Mesenchymal stem cell (in vitro differentiated cells and primary cell): ENCODE results near the gene EXOC1.

Source experiments
- DNase-seq: peaks from one replicate; pipeline ENCODE4 v3.0.0-alpha.2; 2013
- H2AFZ ChIP-seq: one replicate; pipeline ENCODE4 v1.6.1; 2013; ENCODE audit warnings: low read depth, mild to moderate bottlenecking, control low read depth, inconsistent platforms, low read length, moderate library complexity
- H2AK5ac ChIP-seq: 2 replicates; pipeline ENCODE4 v1.6.1; 2013; ENCODE audit warnings: low read length, moderate library complexity, mild to moderate bottlenecking, inconsistent platforms; ENCODE audit not compliant: severe bottlenecking
- H2BK120ac ChIP-seq: one replicate; pipeline ENCODE4 v1.6.1; 2013; ENCODE audit warnings: low read depth, mild to moderate bottlenecking, inconsistent platforms, low read length, moderate library complexity
- H2BK12ac ChIP-seq, 2 experiments: one replicate each; pipeline ENCODE4 v1.6.1; 2013; ENCODE audit warnings: inconsistent platforms in 2 of 2, low read length in 2 of 2, mild to moderate bottlenecking in 2 of 2, moderate library complexity in 2 of 2, control low read depth in 1 of 2
- H2BK15ac ChIP-seq: one replicate; pipeline ENCODE4 v1.6.1; 2013; ENCODE audit warnings: mild to moderate bottlenecking, low read depth, inconsistent platforms; ENCODE audit not compliant: poor library complexity, severe bottlenecking
- H2BK5ac ChIP-seq: 2 replicates; pipeline ENCODE4 v1.6.1; 2013; ENCODE audit warnings: low read depth, mild to moderate bottlenecking, low read length, control low read depth, inconsistent platforms; ENCODE audit not compliant: poor library complexity, severe bottlenecking
- H3K14ac ChIP-seq, 2 experiments: one replicate each; pipeline ENCODE4 v1.6.1; 2013; ENCODE audit warnings: inconsistent platforms in 2 of 2, low read length in 2 of 2, control low read depth in 1 of 2, mild to moderate bottlenecking in 1 of 2, moderate library complexity in 1 of 2
- H3K18ac ChIP-seq, 2 experiments: one replicate each; pipeline ENCODE4 v1.6.1; 2013; ENCODE audit warnings: inconsistent platforms in 2 of 2, low read length in 2 of 2, control low read depth in 1 of 2, low read depth in 1 of 2, mild to moderate bottlenecking in 1 of 2
- H3K23ac ChIP-seq, 2 experiments: one replicate each; pipeline ENCODE4 v1.6.1; 2013; ENCODE audit warnings: inconsistent platforms in 2 of 2, low read length in 2 of 2, mild to moderate bottlenecking in 2 of 2, moderate library complexity in 2 of 2, control low read depth in 1 of 2
- H3K27ac ChIP-seq: 2 replicates; pipeline ENCODE4 v1.5.1; 2013; ENCODE audit warnings: mild to moderate bottlenecking, moderate library complexity, low read length, control low read depth, inconsistent platforms; ENCODE audit not compliant: poor library complexity, severe bottlenecking
- H3K27me3 ChIP-seq, 2 experiments: 2 replicates each; pipeline versions ENCODE4 v1.6.1 to v1.7.0; 2013; ENCODE audit warnings: low read length in 2 of 2, mild to moderate bottlenecking in 2 of 2, moderate library complexity in 2 of 2, control low read depth in 1 of 2, inconsistent platforms in 1 of 2; ENCODE audit not compliant: control insufficient read depth in 1 of 2, insufficient read depth in 1 of 2
- H3K36me3 ChIP-seq, 2 experiments: 2 replicates each; pipeline versions ENCODE4 v1.6.1 to v1.7.0; 2013; ENCODE audit warnings: low read length in 2 of 2, control low read depth in 1 of 2, inconsistent platforms in 1 of 2, low read depth in 1 of 2, mild to moderate bottlenecking in 1 of 2; ENCODE audit not compliant: insufficient read depth in 2 of 2, control insufficient read depth in 1 of 2
- H3K4ac ChIP-seq, 2 experiments: one replicate each; pipeline ENCODE4 v1.6.1; 2013; ENCODE audit warnings: inconsistent platforms in 2 of 2, low read length in 2 of 2, mild to moderate bottlenecking in 2 of 2, moderate library complexity in 2 of 2, control low read depth in 1 of 2, low read depth in 1 of 2
- H3K4me1 ChIP-seq: 2 replicates; pipeline ENCODE4 v1.6.1; 2013; ENCODE audit warnings: low read depth, low read length, control low read depth; ENCODE audit not compliant: control insufficient read depth, insufficient read depth
- H3K4me2 ChIP-seq: 2 replicates; pipeline ENCODE4 v1.6.1; 2013; ENCODE audit warnings: low read length, mild to moderate bottlenecking, inconsistent platforms; ENCODE audit not compliant: poor library complexity, severe bottlenecking
- H3K4me3 ChIP-seq, 2 experiments: 2 replicates each; pipeline versions ENCODE4 v1.5.1 to v1.7.0; 2013; ENCODE audit warnings: low read length in 2 of 2, mild to moderate bottlenecking in 2 of 2, control low read depth in 1 of 2, low read depth in 1 of 2; ENCODE audit not compliant: insufficient read depth in 1 of 2
- H3K79me1 ChIP-seq: replicated peaks from 2 replicates; pipeline ENCODE4 v1.6.1; 2013; ENCODE audit warnings: mild to moderate bottlenecking, control low read depth, low read length, inconsistent platforms; ENCODE audit not compliant: poor library complexity, severe bottlenecking
- H3K9ac ChIP-seq: 2 replicates; pipeline ENCODE4 v1.7.0; 2013; ENCODE audit warnings: mild to moderate bottlenecking, low read length, moderate library complexity
- H3K9me3 ChIP-seq: 2 replicates; pipeline ENCODE4 v1.7.0; 2013; ENCODE audit warnings: mild to moderate bottlenecking, low read length; ENCODE audit not compliant: control insufficient read depth
- H4K8ac ChIP-seq: one replicate; pipeline ENCODE4 v1.6.1; 2013; ENCODE audit warnings: inconsistent platforms, mild to moderate bottlenecking, low read length, moderate library complexity
- H4K91ac ChIP-seq: one replicate; pipeline ENCODE4 v1.6.1; 2013; ENCODE audit warnings: mild to moderate bottlenecking, low read length, inconsistent platforms
- WGBS: methylation state at CpG from one replicate; pipeline ENCODE4 v1.1.7; 2013; ENCODE audit warnings: mixed read lengths; 5-methylcytosine and 5-hydroxymethylcytosine counted together

The EXOC1 gene

DNA sequence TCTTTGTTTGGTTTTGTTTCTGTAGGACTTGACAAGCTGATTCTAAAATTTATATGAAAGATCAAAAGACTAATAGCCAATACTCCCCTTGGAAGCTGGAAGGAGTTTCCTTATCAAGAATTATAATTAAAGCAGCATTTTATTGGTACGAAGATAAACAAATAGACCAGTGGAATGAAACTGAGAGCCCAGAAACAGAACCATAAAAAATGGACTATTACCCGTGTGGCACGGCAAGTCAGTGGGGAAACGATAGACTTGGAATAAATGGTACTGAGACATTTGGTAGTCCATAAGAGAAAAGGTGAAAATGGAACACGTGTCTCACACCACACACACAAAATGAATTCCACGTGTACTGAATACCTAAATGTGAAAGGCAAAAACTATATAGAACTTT lies 52.9 kb downstream of the EXOC1 start:
- Histone ChIP-seq H4K91ac (no peak overlapping the region), H3K4me2 (no peak overlapping the region), H3K23ac (no peak overlapping the region), H2AK5ac (no peak overlapping the region), H3K18ac (no peak overlapping the region), H3K4me3 (no peak overlapping the region), H2BK5ac (no peak overlapping the region), H2AFZ (no peak overlapping the region), H4K8ac (no peak overlapping the region), H2BK120ac (no peak overlapping the region), H3K4me1 (no peaks in the 10 kb centered on the region), H3K27ac (no peak overlapping the region), H3K9me3 (no peaks in the 10 kb centered on the region), H3K14ac (no peak overlapping the region), H3K36me3 (peaks cover 3 to 49% of the 10 kb centered on the region in 2 experiments), H3K79me1 (no peaks in the 10 kb centered on the region), H3K9ac (no peak overlapping the region), H2BK12ac (no peak overlapping the region), H3K27me3 (no peaks in the 10 kb centered on the region), H3K4ac (no peak overlapping the region), H2BK15ac (no peak overlapping the region)
- WGBS, result 78% methylated on average over 4 of the region's 6 CpGs
- DNase-seq, result no peak

DNA sequence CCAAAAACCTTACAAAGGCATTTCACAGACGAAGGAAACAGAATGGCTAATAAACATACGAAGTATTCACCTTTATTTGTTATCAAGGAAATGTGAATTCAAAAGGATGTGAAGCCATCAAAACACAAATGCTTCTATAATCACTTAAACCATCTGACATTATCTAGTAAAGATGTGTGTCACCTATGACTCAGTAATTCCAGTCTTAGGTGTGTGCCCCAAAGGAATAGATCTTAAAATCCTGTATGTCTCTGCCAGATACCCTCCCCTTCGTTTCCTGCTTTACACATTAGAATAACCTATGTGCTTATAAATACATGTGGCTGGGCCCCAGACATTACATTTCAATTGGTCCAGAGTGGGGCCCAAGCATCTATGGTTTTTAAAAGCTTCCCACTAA lies 53.5 kb downstream of the EXOC1 start:
- Histone ChIP-seq H2AK5ac (no peak overlapping the region), H3K4me1 (no peaks in the 10 kb centered on the region), H2BK120ac (no peak overlapping the region), H2BK12ac (no peak overlapping the region), H3K4ac (no peak overlapping the region), H3K18ac (no peak overlapping the region), H3K27me3 (no peaks in the 10 kb centered on the region), H4K8ac (no peak overlapping the region), H3K36me3 (peaks cover 3 to 43% of the 10 kb centered on the region in 2 experiments), H3K23ac (no peak overlapping the region), H3K27ac (no peak overlapping the region), H2AFZ (no peak overlapping the region), H2BK15ac (no peak overlapping the region), H3K79me1 (no peaks in the 10 kb centered on the region), H2BK5ac (no peak overlapping the region), H3K4me3 (no peak overlapping the region), H3K9me3 (no peaks in the 10 kb centered on the region), H4K91ac (no peak overlapping the region), H3K4me2 (no peak overlapping the region), H3K14ac (no peak overlapping the region), H3K9ac (no peak overlapping the region)
- 68% methylated on average over 1 of the region's 3 CpGs for WGBS
- DNase-seq, result no peak

DNA sequence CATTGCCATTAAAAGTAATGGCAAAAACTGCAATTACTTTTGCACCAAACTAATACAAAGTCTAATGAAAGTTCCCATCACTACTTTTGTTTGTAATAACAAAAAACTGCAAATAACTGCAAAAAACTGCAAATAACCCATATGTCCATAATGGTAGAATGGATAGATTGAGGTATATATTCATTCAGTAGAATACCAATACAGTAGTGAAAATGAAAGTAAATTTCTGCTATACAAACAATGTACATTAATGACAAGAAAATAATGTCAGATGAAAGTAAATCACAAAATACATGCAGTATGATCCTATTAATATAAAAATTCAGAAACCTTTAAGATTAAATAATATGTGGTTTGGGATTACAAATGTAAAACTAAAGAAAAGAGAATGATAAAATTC lies 54.0 kb downstream of the EXOC1 start:
- H3K79me1 ChIP-seq, result no peaks in the 10 kb centered on the region

DNA sequence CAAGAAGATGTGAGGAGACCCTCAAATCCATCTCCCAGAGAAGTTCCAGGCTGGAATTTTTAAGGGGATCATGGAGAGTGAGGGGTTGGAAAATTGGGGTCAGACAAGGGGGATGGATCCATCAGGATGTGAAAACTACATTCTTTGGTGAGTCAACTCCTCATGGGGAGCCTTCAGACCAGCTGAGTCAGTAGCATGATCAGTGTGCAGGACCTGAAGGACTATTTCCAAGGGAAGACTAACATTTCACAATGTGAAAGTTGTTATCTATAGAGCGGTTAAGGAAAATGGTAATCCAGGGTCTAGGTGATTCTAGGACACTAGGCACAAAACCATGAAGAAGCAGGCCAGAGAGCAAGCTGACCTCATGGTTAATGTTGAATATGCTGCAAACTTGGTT lies 56.7 kb downstream of the EXOC1 start:
- H4K8ac ChIP-seq, result no peak overlapping the region
- no peak overlapping the region for H3K27ac ChIP-seq
- no peaks in the 10 kb centered on the region for H3K4me1 ChIP-seq
- H2AFZ ChIP-seq, result no peak overlapping the region
- peak; percentile 47 for DNase-seq
- H3K4me2 ChIP-seq, result no peak overlapping the region
- H4K91ac ChIP-seq, result no peak overlapping the region
- peaks cover 3 to 14% of the 10 kb centered on the region in 2 experiments for H3K36me3 ChIP-seq
- H2AK5ac ChIP-seq, result no peak overlapping the region
- H3K4me3 ChIP-seq, result no peak overlapping the region
- H3K23ac ChIP-seq, result no peak overlapping the region
- H3K79me1 ChIP-seq, result no peaks in the 10 kb centered on the region
- H2BK5ac ChIP-seq, result no peak overlapping the region
- H2BK12ac ChIP-seq, result no peak overlapping the region
- no peaks in the 10 kb centered on the region for H3K27me3 ChIP-seq
- no peak overlapping the region for H3K18ac ChIP-seq
- no peak overlapping the region for H2BK120ac ChIP-seq
- 100% methylated on average over 1 of the region's 1 CpG for WGBS
- H3K9ac ChIP-seq, result no peak overlapping the region
- no peak overlapping the region for H3K14ac ChIP-seq
- H2BK15ac ChIP-seq, result no peak overlapping the region
- H3K4ac ChIP-seq, result no peak overlapping the region
- H3K9me3 ChIP-seq, result no peaks in the 10 kb centered on the region

More for the DNA sequence above, 54.0 kb downstream of the EXOC1 start:
- Histone ChIP-seq H3K36me3 (peaks cover 3 to 38% of the 10 kb centered on the region in 2 experiments), H4K91ac (no peak overlapping the region), H3K9me3 (no peaks in the 10 kb centered on the region), H3K9ac (no peak overlapping the region), H3K27ac (no peak overlapping the region), H3K4ac (no peak overlapping the region), H3K4me1 (no peaks in the 10 kb centered on the region), H3K23ac (no peak overlapping the region), H2BK15ac (no peak overlapping the region), H3K4me2 (no peak overlapping the region), H3K27me3 (no peaks in the 10 kb centered on the region), H2BK5ac (no peak overlapping the region), H2AFZ (no peak overlapping the region), H3K18ac (no peak overlapping the region), H2AK5ac (no peak overlapping the region), H2BK120ac (no peak overlapping the region), H3K14ac (no peak overlapping the region), H2BK12ac (no peak overlapping the region), H3K4me3 (no peak overlapping the region), H4K8ac (no peak overlapping the region)
- no peak for DNase-seq
